ENCODE data around the gene FAM83F.

The FAM83F gene

GRCh38 chr22:40001106-40001505 is 6.4 kb downstream of the FAM83F start:
- H3K4me3 ChIP-seq (ENCODE audit: control insufficient read depth, low read depth, low read length), result no peak overlapping the region
- no peak for TF ChIP-seq CTCF (conservative IDR thresholded peaks at IDR 0.05; ENCODE audit: control insufficient read depth, insufficient read depth, low read depth, low read length)
- no peak for DNase-seq (ENCODE audit: low read depth)

GRCh38 chr22:40001800-40002577 is 7.2 kb downstream of the FAM83F start:
- no peak overlapping the region for H3K4me3 ChIP-seq (ENCODE audit: control insufficient read depth, low read depth, low read length)
- no peak for TF ChIP-seq CTCF (conservative IDR thresholded peaks at IDR 0.05; ENCODE audit: control insufficient read depth, insufficient read depth, low read depth, low read length)
- no peak for DNase-seq (ENCODE audit: low read depth)

- no peak overlapping the region for H3K4me3 ChIP-seq (ENCODE audit: control insufficient read depth, low read depth, low read length)
- DNase-seq (ENCODE audit: low read depth), result no peak
- no peak for TF ChIP-seq CTCF (conservative IDR thresholded peaks at IDR 0.05; ENCODE audit: control insufficient read depth, insufficient read depth, low read depth, low read length)
Observed at GRCh38 chr22:40002935-40003715, 8.4 kb downstream of the FAM83F start.

GRCh38 chr22:40004836-40005235 is 10.1 kb downstream of the FAM83F start:
- no peak overlapping the region for H3K4me3 ChIP-seq (ENCODE audit: control insufficient read depth, low read depth, low read length)
- DNase-seq (ENCODE audit: low read depth), result no peak
- no peak for TF ChIP-seq CTCF (conservative IDR thresholded peaks at IDR 0.05; ENCODE audit: control insufficient read depth, insufficient read depth, low read depth, low read length)

GRCh38 chr22:40006641-40007040 is 11.9 kb downstream of the FAM83F start:
- DNase-seq (ENCODE audit: low read depth), result no peak
- TF ChIP-seq CTCF (conservative IDR thresholded peaks at IDR 0.05; ENCODE audit: control insufficient read depth, insufficient read depth, low read depth, low read length), result no peak
- no peak overlapping the region for H3K4me3 ChIP-seq (ENCODE audit: control insufficient read depth, low read depth, low read length)

- no peak for DNase-seq (ENCODE audit: low read depth)
- TF ChIP-seq CTCF (conservative IDR thresholded peaks at IDR 0.05; ENCODE audit: control insufficient read depth, insufficient read depth, low read depth, low read length), result no peak
- no peak overlapping the region for H3K4me3 ChIP-seq (ENCODE audit: control insufficient read depth, low read depth, low read length)
Observed at GRCh38 chr22:40007853-40008710, 13.3 kb downstream of the FAM83F start.
